MCF 10A (cell line): ENCODE data around the gene SCAPER. TPM values are rescaled to one million over a fixed set of nuclear protein-coding genes. Genes with fewer than 3 reads are reported as not detected.

Experiments used
- BruUV-seq: library from RNA; stranded (reverse); fragments of 400-500 nt; replicated peaks from 2 replicates; lab custom pipeline; 2021; lab: Mats Ljungman, UMichigan
- CTCF ChIA-PET: fragments of 300-600 bp; sonication (Branson Sonifier 250); formaldehyde crosslinking; extraction: SDS; loops from one replicate; lab custom pipeline; 2021; ENCODE audit warnings: antibody characterized with exemption, inconsistent platforms; lab: Yijun Ruan, JAX
- POLR2A ChIA-PET: fragments of 300-600, 350-650 bp; sonication (Branson Sonifier 250); formaldehyde crosslinking; extraction: SDS; loops from one replicate; lab custom pipeline; 2020; ENCODE audit warnings: antibody characterized with exemption, inconsistent platforms; lab: Yijun Ruan, JAX
- DNase-seq: peaks from one replicate; pipeline ENCODE4 v3.0.0-alpha.2; 2018; ENCODE audit not compliant: unreplicated experiment
- H3K27ac Mint-ChIP-seq: one replicate; pipeline ENCODE4 v1.8.0; 2022; ENCODE audit warnings: mild to moderate bottlenecking, low read depth, mixed read lengths; ENCODE audit not compliant: unreplicated experiment
- H3K27me3 Mint-ChIP-seq: one replicate; pipeline ENCODE4 v1.8.0; 2022; ENCODE audit warnings: mixed read lengths; ENCODE audit not compliant: insufficient read depth, unreplicated experiment
- H3K36me3 Mint-ChIP-seq: one replicate; pipeline ENCODE4 v1.8.0; 2022; ENCODE audit warnings: mild to moderate bottlenecking, moderate library complexity, mixed read lengths; ENCODE audit not compliant: insufficient read depth, unreplicated experiment
- H3K4me1 Mint-ChIP-seq: one replicate; pipeline ENCODE4 v1.8.0; 2022; ENCODE audit warnings: mixed read lengths; ENCODE audit not compliant: insufficient read depth, unreplicated experiment
- H3K4me3 Mint-ChIP-seq: one replicate; pipeline ENCODE4 v1.8.0; 2022; ENCODE audit warnings: mild to moderate bottlenecking, moderate library complexity, mixed read lengths; ENCODE audit not compliant: unreplicated experiment
- H3K9me3 Mint-ChIP-seq: one replicate; pipeline ENCODE4 v1.8.0; 2022; ENCODE audit warnings: mixed read lengths; ENCODE audit not compliant: unreplicated experiment
- CTCF ChIP-seq: fragments of 200-600 bp; IDR thresholded peaks from one replicate; pipeline ENCODE4 v1.8.0; 2022; ENCODE audit warnings: antibody characterized with exemption, mild to moderate bottlenecking; ENCODE audit not compliant: unreplicated experiment
- intact Hi-C: fragments of 100-400 bp; cut with micrococcal nuclease; formaldehyde crosslinking; loops from 2 replicates; pipeline ENCODE4 v1.14.1; 2022
- total RNA-seq: library from RNA; stranded (reverse); gene quantifications from 2 replicates; pipeline ENCODE4 v1.2.3, GENCODE V29; 2022

SCAPER gene
- total RNA-seq, 1 experiment from 2014 or later = 9.5 TPM

- no TSS peak for BruUV-seq
- DNase-seq = no peak
- Mint-ChIP-seq H3K4me1 (no peaks in the 10 kb centered on the region), H3K9me3 (no peaks in the 10 kb centered on the region), H3K27me3 (no peaks in the 10 kb centered on the region), H3K27ac (no peak overlapping the region), H3K4me3 (no peak overlapping the region), H3K36me3 (no peaks in the 10 kb centered on the region)
- intact Hi-C loops = no loop called here
- CTCF ChIA-PET = no interaction called here
- POLR2A ChIA-PET = no interaction called here
- no peak for TF ChIP-seq CTCF
Observed at GRCh38 chr15:76664895-76665294, 240.2 kb downstream of the SCAPER start.

- H3K4me1 Mint-ChIP-seq = no peaks in the 10 kb centered on the region
- no peak for DNase-seq
- no peaks in the 10 kb centered on the region for H3K36me3 Mint-ChIP-seq
- no TSS peak for BruUV-seq
- H3K27ac Mint-ChIP-seq = no peak overlapping the region
- ChIA-PET CTCF (no interaction called here), POLR2A (no interaction called here)
- TF ChIP-seq CTCF = no peak
- H3K4me3 Mint-ChIP-seq = no peak overlapping the region
- no peaks in the 10 kb centered on the region for H3K9me3 Mint-ChIP-seq
- no peaks in the 10 kb centered on the region for H3K27me3 Mint-ChIP-seq
- intact Hi-C loops = no loop called here
Observed at GRCh38 chr15:76664411-76664810, 240.7 kb downstream of the SCAPER start.

GRCh38 chr15:76663529-76663928 is 241.6 kb downstream of the SCAPER start:
- no peak for TF ChIP-seq CTCF
- CTCF ChIA-PET = no interaction called here
- no peaks in the 10 kb centered on the region for H3K9me3 Mint-ChIP-seq
- no peaks in the 10 kb centered on the region for H3K4me1 Mint-ChIP-seq
- H3K27me3 Mint-ChIP-seq = no peaks in the 10 kb centered on the region
- no peak overlapping the region for H3K27ac Mint-ChIP-seq
- intact Hi-C loops = no loop called here
- no peak overlapping the region for H3K4me3 Mint-ChIP-seq
- POLR2A ChIA-PET = no interaction called here
- no peak for DNase-seq
- H3K36me3 Mint-ChIP-seq = no peaks in the 10 kb centered on the region
- no TSS peak for BruUV-seq

GRCh38 chr15:76648732-76649444 is 256.3 kb downstream of the SCAPER start:
- Mint-ChIP-seq H3K27ac (no peak overlapping the region), H3K36me3 (no peaks in the 10 kb centered on the region), H3K4me3 (no peak overlapping the region), H3K4me1 (no peaks in the 10 kb centered on the region), H3K27me3 (no peaks in the 10 kb centered on the region), H3K9me3 (no peaks in the 10 kb centered on the region)
- CTCF ChIA-PET = no interaction called here
- TF ChIP-seq CTCF = no peak
- BruUV-seq = no TSS peak
- no peak for DNase-seq
- intact Hi-C loops = no loop called here
- POLR2A ChIA-PET = no interaction called here
